Measurements from ENCODE around the gene NCAPD2.
A peak's percentile ranks its signal among the peaks of the same experiment; 100 is the strongest.

DNA sequence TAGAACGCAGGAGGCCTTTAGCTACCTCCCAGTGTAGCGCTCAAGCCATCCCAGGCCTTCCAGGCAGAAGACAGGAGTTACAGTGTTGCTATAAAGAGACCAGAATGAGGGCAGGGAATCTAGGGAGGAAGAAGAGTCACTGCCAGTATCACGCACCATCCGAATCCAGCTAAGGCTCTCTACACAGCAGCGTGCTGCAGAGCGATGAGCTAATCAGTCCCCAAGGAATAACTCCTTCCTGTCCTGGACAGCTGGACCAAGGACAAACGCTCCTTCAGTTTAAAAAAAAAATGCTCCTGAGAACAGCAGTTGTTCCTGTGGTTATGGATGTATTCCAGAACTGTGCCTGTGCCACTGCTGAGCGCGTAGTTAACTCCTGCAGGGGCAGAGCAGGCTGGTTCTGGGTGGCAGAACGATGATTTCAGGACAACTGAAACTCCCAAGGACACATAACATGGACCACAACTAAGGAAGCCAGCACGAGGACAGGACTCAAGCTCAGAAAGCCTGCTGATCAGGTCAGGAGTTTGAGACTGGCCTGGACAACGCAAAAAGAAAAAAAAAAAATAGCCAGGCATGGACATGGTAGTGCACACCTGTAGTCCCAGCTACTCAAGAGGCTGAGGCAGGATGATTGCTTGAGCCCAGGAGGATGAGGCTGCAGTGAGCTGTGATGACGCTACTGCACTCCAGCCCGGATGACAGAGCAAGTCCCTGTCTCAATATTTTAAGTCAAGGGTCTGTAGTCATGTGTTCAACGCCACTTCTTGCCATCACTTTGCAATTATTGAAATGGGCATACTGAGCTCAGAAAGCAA is 59.4 kb downstream of the NCAPD2 start:
- TF ChIP-seq POLR2AphosphoS5 (IDR thresholded peaks at IDR 0.05), result peak; percentile 77 to 82
- TF ChIP-seq, protein P1, sequence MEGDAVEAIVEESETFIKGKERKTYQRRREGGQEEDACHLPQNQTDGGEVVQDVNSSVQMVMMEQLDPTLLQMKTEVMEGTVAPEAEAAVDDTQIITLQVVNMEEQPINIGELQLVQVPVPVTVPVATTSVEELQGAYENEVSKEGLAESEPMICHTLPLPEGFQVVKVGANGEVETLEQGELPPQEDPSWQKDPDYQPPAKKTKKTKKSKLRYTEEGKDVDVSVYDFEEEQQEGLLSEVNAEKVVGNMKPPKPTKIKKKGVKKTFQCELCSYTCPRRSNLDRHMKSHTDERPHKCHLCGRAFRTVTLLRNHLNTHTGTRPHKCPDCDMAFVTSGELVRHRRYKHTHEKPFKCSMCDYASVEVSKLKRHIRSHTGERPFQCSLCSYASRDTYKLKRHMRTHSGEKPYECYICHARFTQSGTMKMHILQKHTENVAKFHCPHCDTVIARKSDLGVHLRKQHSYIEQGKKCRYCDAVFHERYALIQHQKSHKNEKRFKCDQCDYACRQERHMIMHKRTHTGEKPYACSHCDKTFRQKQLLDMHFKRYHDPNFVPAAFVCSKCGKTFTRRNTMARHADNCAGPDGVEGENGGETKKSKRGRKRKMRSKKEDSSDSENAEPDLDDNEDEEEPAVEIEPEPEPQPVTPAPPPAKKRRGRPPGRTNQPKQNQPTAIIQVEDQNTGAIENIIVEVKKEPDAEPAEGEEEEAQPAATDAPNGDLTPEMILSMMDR (IDR thresholded peaks at IDR 0.05), result no peak
- TF ChIP-seq POLR2A (IDR thresholded peaks at IDR 0.05; ENCODE audit: low read depth), result no peak
- TF ChIP-seq EP300 (IDR thresholded peaks at IDR 0.05), result no peak
